ENCODE results near the gene IRF2BPL. TPM values are rescaled to one million over a fixed set of nuclear protein-coding genes. Genes with fewer than 3 reads are reported as not detected.

The IRF2BPL gene
- total RNA-seq, 1 donor from 2014 or later, result 68.1 TPM

DNA sequence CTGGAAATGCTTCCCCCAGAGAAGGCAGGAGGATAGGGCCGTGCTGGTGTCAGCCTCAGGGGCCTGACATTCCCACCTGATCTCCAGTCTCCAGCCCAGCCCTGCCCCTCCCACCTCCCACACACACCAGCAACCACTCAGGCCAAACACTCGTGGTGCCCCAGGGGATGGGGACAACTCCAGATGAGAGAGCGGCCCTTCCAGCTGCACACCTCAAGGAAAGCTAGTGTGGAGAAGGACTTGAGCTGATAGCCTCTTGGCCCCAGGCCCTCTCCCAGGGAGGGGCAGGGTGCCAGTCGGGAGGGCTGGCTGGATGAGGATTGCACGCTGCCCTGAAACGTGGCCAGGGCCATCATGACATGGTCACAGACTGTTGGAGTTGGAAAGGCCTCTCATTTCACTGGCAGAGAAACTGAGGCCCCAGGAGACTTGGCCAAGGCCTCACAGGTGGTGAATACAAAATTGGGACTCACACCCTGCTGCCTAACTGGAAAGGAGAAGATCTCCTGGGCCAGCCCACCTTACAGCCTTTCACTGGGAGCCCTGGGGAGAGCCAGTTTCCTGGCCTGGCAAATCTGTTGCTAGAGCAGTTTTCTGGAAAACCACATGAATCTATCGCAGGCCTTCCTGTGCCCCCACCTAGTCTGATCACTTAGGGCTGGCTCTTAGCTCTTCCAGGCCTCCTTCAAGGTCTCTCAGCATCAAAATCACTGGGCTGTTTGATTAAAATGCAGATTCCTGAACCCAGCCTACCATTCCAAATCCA is 52.1 kb downstream of the IRF2BPL start:
- H3K27ac ChIP-seq, result no peak overlapping the region
- intact Hi-C loops (cut with DNase I), result no loop called here
- no peaks in the 10 kb centered on the region for H3K9me3 ChIP-seq
- no peak for DNase-seq (ENCODE audit: low spot score in 2 of 2)
- H3K4me1 ChIP-seq, result peaks cover 2 to 7% of the 10 kb centered on the region in 2 donors
- H3K27me3 ChIP-seq, result no peaks in the 10 kb centered on the region
- no peaks in the 10 kb centered on the region for H3K36me3 ChIP-seq
- H3K4me3 ChIP-seq, result no peak overlapping the region
- TF ChIP-seq, protein P1, sequence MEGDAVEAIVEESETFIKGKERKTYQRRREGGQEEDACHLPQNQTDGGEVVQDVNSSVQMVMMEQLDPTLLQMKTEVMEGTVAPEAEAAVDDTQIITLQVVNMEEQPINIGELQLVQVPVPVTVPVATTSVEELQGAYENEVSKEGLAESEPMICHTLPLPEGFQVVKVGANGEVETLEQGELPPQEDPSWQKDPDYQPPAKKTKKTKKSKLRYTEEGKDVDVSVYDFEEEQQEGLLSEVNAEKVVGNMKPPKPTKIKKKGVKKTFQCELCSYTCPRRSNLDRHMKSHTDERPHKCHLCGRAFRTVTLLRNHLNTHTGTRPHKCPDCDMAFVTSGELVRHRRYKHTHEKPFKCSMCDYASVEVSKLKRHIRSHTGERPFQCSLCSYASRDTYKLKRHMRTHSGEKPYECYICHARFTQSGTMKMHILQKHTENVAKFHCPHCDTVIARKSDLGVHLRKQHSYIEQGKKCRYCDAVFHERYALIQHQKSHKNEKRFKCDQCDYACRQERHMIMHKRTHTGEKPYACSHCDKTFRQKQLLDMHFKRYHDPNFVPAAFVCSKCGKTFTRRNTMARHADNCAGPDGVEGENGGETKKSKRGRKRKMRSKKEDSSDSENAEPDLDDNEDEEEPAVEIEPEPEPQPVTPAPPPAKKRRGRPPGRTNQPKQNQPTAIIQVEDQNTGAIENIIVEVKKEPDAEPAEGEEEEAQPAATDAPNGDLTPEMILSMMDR (IDR thresholded peaks at IDR 0.05), result no peak

DNA sequence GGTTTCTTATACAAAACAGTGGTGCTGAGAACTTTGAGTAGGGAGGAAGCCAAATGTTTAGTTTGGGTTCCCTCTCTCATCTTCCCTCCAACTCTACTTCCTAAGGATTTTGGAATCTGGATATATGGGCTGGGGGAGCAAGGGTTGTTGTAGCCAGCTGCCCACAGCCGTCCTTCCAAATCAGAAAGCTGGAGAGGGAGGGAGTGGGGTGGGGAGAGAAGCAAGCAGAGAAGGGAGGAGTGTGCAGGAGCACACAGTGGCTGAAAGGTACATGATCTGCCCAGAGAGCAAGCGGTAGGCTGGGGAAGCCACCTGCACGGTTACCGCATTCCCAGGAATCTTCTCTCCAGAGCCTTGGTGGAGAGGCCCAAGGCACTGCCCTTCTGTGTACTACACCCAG is 52.7 kb downstream of the IRF2BPL start:
- no peak overlapping the region for H3K27ac ChIP-seq
- TF ChIP-seq, protein P1 (IDR thresholded peaks at IDR 0.05), result no peak
- no peaks in the 10 kb centered on the region for H3K9me3 ChIP-seq
- H3K36me3 ChIP-seq, result no peaks in the 10 kb centered on the region
- H3K27me3 ChIP-seq, result no peaks in the 10 kb centered on the region
- DNase-seq (ENCODE audit: low spot score in 2 of 2), result no peak
- H3K4me3 ChIP-seq, result no peak overlapping the region
- peaks cover 2 to 7% of the 10 kb centered on the region in 2 donors for H3K4me1 ChIP-seq
- intact Hi-C loops (cut with DNase I), result no loop called here

DNA sequence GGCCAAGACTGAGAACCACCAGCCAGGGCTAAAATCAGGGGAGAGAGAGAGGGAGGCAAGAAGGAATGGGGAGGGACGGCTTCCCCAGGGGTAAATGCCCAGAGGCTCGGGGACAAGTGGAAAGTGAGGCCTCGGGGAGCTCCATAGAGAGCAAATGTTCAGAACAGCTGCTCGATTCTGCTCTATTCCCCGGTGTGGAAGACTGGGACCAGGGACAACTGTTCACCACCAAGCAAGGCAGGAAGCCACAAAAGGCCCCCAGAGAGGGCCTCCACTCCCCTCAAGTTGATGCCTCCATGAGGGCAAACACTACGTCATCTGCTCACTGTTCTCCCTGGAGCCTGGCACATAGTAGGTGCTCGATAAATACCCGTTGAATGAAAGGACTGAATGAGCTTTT is 53.5 kb downstream of the IRF2BPL start:
- H3K4me1 ChIP-seq, result peaks cover 2 to 7% of the 10 kb centered on the region in 2 donors
- intact Hi-C loops (cut with DNase I), result no loop called here
- no peaks in the 10 kb centered on the region for H3K9me3 ChIP-seq
- H3K36me3 ChIP-seq, result no peaks in the 10 kb centered on the region
- no peak for DNase-seq (ENCODE audit: low spot score in 2 of 2)
- H3K27ac ChIP-seq, result no peak overlapping the region
- no peaks in the 10 kb centered on the region for H3K27me3 ChIP-seq
- H3K4me3 ChIP-seq, result no peak overlapping the region
- TF ChIP-seq, protein P1 (IDR thresholded peaks at IDR 0.05), result no peak

Other genes with a start within 250 kb of the IRF2BPL start
- gene ANGEL1, start 215.8 kb downstream of the IRF2BPL start, total RNA-seq, result 15.5 TPM
- not detected for gene LRRC74A, start 202.3 kb downstream of the IRF2BPL start, total RNA-seq
- 5.0 TPM for gene CIPC, start 69.5 kb upstream of the IRF2BPL start, total RNA-seq
- gene ZDHHC22, start 113.1 kb upstream of the IRF2BPL start, total RNA-seq, result not detected
- gene TMEM63C, start 153.1 kb upstream of the IRF2BPL start, total RNA-seq, result 0.11 TPM
- not detected for gene NGB, start 242.5 kb upstream of the IRF2BPL start, total RNA-seq

Data from ascending aorta (tissue), 2 donors.